Measurements from ENCODE around the gene ZNF236. TPM values are rescaled to one million over a fixed set of nuclear protein-coding genes. Genes with fewer than 3 reads are reported as not detected.

The ZNF236 gene
- total and polyA plus RNA-seq, 10 of the 15 experiments (the other 5 are each of a cell fraction or from before 2014, with no cell fraction given) = 1.0 to 14.4 (median 5.9) TPM

DNA sequence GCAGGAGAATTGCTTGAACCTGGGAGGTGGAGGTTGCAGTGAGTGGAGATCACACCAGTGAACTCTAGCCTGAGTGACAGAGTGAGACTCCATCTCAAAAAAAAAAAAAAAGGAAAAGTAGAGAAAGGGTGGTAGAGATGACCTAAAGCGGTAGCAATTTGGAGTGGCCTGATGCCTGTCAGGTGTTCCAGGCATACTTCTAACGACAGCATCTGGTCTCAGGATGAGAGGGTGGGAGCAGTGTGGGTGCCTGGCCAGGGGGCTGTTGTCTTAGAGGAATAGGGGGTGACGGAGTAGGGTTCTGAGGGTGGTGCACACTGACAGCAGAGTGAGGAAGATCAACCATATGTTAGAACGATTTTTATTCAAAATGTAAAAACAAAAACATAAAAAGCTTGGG, 21.8 kb downstream of the ZNF236 start:
- H3K27ac ChIP-seq (ENCODE audit: control insufficient read depth, insufficient read depth) = no peak overlapping the region
- in situ Hi-C loops (cut with MboI) (no loop called here), intact Hi-C loops (cut with micrococcal nuclease; ENCODE audit: unreplicated experiment) (no loop called here)
- no peak overlapping the region for H3K4me3 ChIP-seq
- H3K4me2 ChIP-seq (ENCODE audit: control insufficient read depth, insufficient read depth) = no peak overlapping the region
- CTCF ChIA-PET = interaction anchor here (0.8 to 4.2 kb wide), 2 partner anchors 8 to 41 kb away, joined by 3 to 21 read pairs; no protein-coding TSS in a partner anchor
- H4K20me1 ChIP-seq (ENCODE audit: control insufficient read depth, insufficient read depth) = no peaks in the 10 kb centered on the region
- ATAC-seq = no peak
- H3K9me3 ChIP-seq (replicated peaks; ENCODE audit: control insufficient read depth, insufficient read depth, low read length) = no peaks in the 10 kb centered on the region
- no peak overlapping the region for H3K9ac ChIP-seq (ENCODE audit: control insufficient read depth, insufficient read depth, low read length)
- no peaks in the 10 kb centered on the region for H3K36me3 ChIP-seq (ENCODE audit: control insufficient read depth in 2 of 2, insufficient read depth in 2 of 2, low read length in 1 of 2)
- WGBS (ENCODE audit: insufficient coverage, insufficient replicate concordance, low lambda C conversion rate, missing lambda C conversion rate) = 87% methylated on average over 4 of the region's 4 CpGs
- TF ChIP-seq PAX8 (IDR thresholded peaks at IDR 0.05) = no peak
- no peak for TF ChIP-seq CBFB (IDR thresholded peaks at IDR 0.05; ENCODE audit: low read depth)
- no peak for TF ChIP-seq JUNB (IDR thresholded peaks at IDR 0.05)
- TF ChIP-seq ZSCAN29 (IDR thresholded peaks at IDR 0.05) = no peak
- TF ChIP-seq RAD21 (IDR thresholded peaks at IDR 0.05; ENCODE audit: insufficient read depth, low read depth, low read length) = no peak
- TF ChIP-seq, protein P1, sequence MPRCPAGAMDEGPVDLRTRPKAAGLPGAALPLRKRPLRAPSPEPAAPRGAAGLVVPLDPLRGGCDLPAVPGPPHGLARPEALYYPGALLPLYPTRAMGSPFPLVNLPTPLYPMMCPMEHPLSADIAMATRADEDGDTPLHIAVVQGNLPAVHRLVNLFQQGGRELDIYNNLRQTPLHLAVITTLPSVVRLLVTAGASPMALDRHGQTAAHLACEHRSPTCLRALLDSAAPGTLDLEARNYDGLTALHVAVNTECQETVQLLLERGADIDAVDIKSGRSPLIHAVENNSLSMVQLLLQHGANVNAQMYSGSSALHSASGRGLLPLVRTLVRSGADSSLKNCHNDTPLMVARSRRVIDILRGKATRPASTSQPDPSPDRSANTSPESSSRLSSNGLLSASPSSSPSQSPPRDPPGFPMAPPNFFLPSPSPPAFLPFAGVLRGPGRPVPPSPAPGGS (IDR thresholded peaks at IDR 0.05; ENCODE audit: borderline replicate concordance, insufficient read depth, low read depth, low read length, poor library complexity, severe bottlenecking) = no peak
- TF ChIP-seq, protein P2, sequence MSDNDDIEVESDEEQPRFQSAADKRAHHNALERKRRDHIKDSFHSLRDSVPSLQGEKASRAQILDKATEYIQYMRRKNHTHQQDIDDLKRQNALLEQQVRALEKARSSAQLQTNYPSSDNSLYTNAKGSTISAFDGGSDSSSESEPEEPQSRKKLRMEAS (IDR thresholded peaks at IDR 0.05; ENCODE audit: low read depth, low read length) = no peak
- no peak for TF ChIP-seq CREB1 (IDR thresholded peaks at IDR 0.05; ENCODE audit: low read depth)
- TF ChIP-seq KLF5 (IDR thresholded peaks at IDR 0.05; ENCODE audit: partially characterized antibody) = no peak
- no peak for TF ChIP-seq SMAD1 (IDR thresholded peaks at IDR 0.05; ENCODE audit: low read depth, partially characterized antibody)
- TF ChIP-seq, protein P3, sequence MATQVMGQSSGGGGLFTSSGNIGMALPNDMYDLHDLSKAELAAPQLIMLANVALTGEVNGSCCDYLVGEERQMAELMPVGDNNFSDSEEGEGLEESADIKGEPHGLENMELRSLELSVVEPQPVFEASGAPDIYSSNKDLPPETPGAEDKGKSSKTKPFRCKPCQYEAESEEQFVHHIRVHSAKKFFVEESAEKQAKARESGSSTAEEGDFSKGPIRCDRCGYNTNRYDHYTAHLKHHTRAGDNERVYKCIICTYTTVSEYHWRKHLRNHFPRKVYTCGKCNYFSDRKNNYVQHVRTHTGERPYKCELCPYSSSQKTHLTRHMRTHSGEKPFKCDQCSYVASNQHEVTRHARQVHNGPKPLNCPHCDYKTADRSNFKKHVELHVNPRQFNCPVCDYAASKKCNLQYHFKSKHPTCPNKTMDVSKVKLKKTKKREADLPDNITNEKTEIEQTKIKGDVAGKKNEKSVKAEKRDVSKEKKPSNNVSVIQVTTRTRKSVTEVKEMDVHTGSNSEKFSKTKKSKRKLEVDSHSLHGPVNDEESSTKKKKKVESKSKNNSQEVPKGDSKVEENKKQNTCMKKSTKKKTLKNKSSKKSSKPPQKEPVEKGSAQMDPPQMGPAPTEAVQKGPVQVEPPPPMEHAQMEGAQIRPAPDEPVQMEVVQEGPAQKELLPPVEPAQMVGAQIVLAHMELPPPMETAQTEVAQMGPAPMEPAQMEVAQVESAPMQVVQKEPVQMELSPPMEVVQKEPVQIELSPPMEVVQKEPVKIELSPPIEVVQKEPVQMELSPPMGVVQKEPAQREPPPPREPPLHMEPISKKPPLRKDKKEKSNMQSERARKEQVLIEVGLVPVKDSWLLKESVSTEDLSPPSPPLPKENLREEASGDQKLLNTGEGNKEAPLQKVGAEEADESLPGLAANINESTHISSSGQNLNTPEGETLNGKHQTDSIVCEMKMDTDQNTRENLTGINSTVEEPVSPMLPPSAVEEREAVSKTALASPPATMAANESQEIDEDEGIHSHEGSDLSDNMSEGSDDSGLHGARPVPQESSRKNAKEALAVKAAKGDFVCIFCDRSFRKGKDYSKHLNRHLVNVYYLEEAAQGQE (IDR thresholded peaks at IDR 0.05; ENCODE audit: low read depth, low read length) = no peak
- no peak for TF ChIP-seq ESRRA (IDR thresholded peaks at IDR 0.05; ENCODE audit: low read length)
- no peak for TF ChIP-seq CREM (IDR thresholded peaks at IDR 0.05; ENCODE audit: low read depth)
- no peak for TF ChIP-seq IKZF1 (conservative IDR thresholded peaks at IDR 0.05)
- no peak for TF ChIP-seq ZNF384 (IDR thresholded peaks at IDR 0.05; ENCODE audit: borderline replicate concordance, low read depth, low read length)
- no peak overlapping the region for H2AFZ ChIP-seq (ENCODE audit: control insufficient read depth, low read depth, low read length)
- DNase-seq (ENCODE audit: low read depth, low spot score) = no peak
- SMC1A ChIA-PET (ENCODE audit: uncharacterized antibody, unreplicated experiment) = interaction anchor here (1.5 to 1.6 kb wide), 2 partner anchors 14 to 41 kb away, joined by 3 read pairs; no protein-coding TSS in a partner anchor
- H3K27me3 ChIP-seq (replicated peaks in 1 of 2; ENCODE audit: control insufficient read depth in 2 of 2, insufficient read depth in 2 of 2, low read length in 1 of 2) = no peaks in the 10 kb centered on the region
- BruUV-seq (replicated peaks) = no TSS peak
- H3K4me1 ChIP-seq (ENCODE audit: control insufficient read depth, insufficient read depth, low read length) = no peaks in the 10 kb centered on the region
- RAD21 ChIA-PET (ENCODE audit: unreplicated experiment) = no interaction called here
- peaks cover 17% of the 10 kb centered on the region for H3K79me2 ChIP-seq (ENCODE audit: control insufficient read depth, insufficient read depth, low read length)
- POLR2A ChIA-PET = interaction anchor here (0.7 to 1.4 kb wide), 2 partner anchors 25 to 103 kb away, joined by 3 to 9 read pairs; no protein-coding TSS in a partner anchor
- FAIRE-seq = no peak
